ENCODE measurements around the gene KLF5.

- no peak for TF ChIP-seq CTCF (IDR thresholded peaks at IDR 0.05; ENCODE audit: insufficient read depth, low read length, poor library complexity, severe bottlenecking)
- TF ChIP-seq EZH2phosphoT487 (conservative IDR thresholded peaks at IDR 0.05; ENCODE audit: low read length), result no peak
Measured at GRCh38 chr13:73082471-73082870, 23.7 kb downstream of the KLF5 start.
